Measurements from ENCODE around the gene STRA6. TPM values are rescaled to one million over a fixed set of nuclear protein-coding genes. Genes with fewer than 3 reads are reported as not detected.
A peak's percentile ranks its signal among the peaks of the same experiment; 100 is the strongest.

STRA6 gene
- polyA plus RNA-seq, 1 of the 3 experiments (the other 2 are of a cell fraction), result 27.9 TPM

- Histone ChIP-seq H3K9me2 (no peaks in the 10 kb centered on the region), H3K27ac (ENCODE audit: low read depth in 2 of 2, low read length in 1 of 2) (no peak overlapping the region), H3K4me2 (no peak overlapping the region), H4K20me1 (ENCODE audit: insufficient read depth) (no peaks in the 10 kb centered on the region), H3K9me3 (peaks cover 7% of the 10 kb centered on the region; the same call in 1 of the 2 replicates), H2AFZ (ENCODE audit: low read depth) (no peak overlapping the region), H3K4me1 (ENCODE audit: control insufficient read depth in 1 of 2, insufficient read depth in 2 of 2, low read depth in 1 of 2, low read length in 1 of 2) (peaks cover 3 to 15% of the 10 kb centered on the region in 2 experiments; a peak in 3 of 4 replicates), H3K36me3 (replicated peaks in 1 of 2; ENCODE audit: control insufficient read depth in 1 of 2, insufficient read depth in 2 of 2, low read length in 1 of 2) (no peaks in the 10 kb centered on the region), H3K79me2 (ENCODE audit: insufficient read depth) (no peaks in the 10 kb centered on the region), H3K9ac (no peak overlapping the region), H3K4me3 (ENCODE audit: low read depth in 2 of 2, low read length in 1 of 2) (no peak overlapping the region), H3K27me3 (ENCODE audit: insufficient read depth) (no peaks in the 10 kb centered on the region), H3F3A (replicated peaks; ENCODE audit: insufficient read depth) (no peaks in the 10 kb centered on the region)
- ChIA-PET CTCF (interaction anchor here (1.0 to 2.1 kb wide), 8 partner anchors 13 to 179 kb away, joined by 3 to 12 read pairs (median 6); no protein-coding TSS in a partner anchor), POLR2A (no interaction called here)
- DNase-seq, result no peak
- WGBS (ENCODE audit: low lambda C conversion rate), result 80% methylated on average over 4 of the region's 6 CpGs
- TF ChIP-seq EZH2phosphoT487 (IDR thresholded peaks at IDR 0.05; ENCODE audit: borderline replicate concordance, low read depth), result no peak
- TF ChIP-seq FOSL2 (IDR thresholded peaks at IDR 0.05; ENCODE audit: borderline replicate concordance, low read depth), result no peak
- TF ChIP-seq MXI1 (IDR thresholded peaks at IDR 0.05; ENCODE audit: low read depth, low read length), result no peak
- no peak for TF ChIP-seq CHD2 (IDR thresholded peaks at IDR 0.05; ENCODE audit: low read length, partially characterized antibody)
- no peak for TF ChIP-seq FOXM1 (IDR thresholded peaks at IDR 0.05; ENCODE audit: low read depth)
Measured at GRCh38 chr15:74144153-74144775, 58.3 kb downstream of the STRA6 start.

DNA sequence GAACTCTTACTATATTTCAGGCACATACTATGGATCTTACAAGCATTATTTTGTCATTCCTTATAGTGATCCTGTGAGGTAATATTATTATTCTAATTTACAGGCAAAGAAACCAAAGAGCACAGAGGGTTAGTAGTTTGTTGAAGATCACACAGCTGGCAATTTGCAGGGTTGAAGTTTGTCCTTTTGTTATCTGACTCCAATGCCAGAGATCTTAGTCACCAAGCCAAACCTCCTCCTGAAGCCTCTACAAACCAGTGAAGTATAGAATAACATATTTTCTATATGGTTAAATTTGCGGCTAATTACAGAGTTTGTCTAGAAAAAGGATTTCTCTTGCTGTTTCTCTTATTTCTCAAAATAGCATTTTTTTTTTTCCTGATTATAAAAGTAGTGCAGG lies 61.0 kb downstream of the STRA6 start:
- Histone ChIP-seq H3K9me3 (no peaks in the 10 kb centered on the region), H3K79me2 (ENCODE audit: insufficient read depth) (no peaks in the 10 kb centered on the region), H3K36me3 (replicated peaks in 1 of 2; ENCODE audit: control insufficient read depth in 1 of 2, insufficient read depth in 2 of 2, low read length in 1 of 2) (no peaks in the 10 kb centered on the region), H2AFZ (ENCODE audit: low read depth) (no peak overlapping the region), H3F3A (replicated peaks; ENCODE audit: insufficient read depth) (peaks cover 7% of the 10 kb centered on the region), H3K4me1 (ENCODE audit: control insufficient read depth in 1 of 2, insufficient read depth in 2 of 2, low read depth in 1 of 2, low read length in 1 of 2) (peaks cover 13 to 35% of the 10 kb centered on the region in 2 experiments; a peak in 3 of 4 replicates), H3K27ac (ENCODE audit: low read depth in 2 of 2, low read length in 1 of 2) (no peak overlapping the region), H4K20me1 (ENCODE audit: insufficient read depth) (no peaks in the 10 kb centered on the region), H3K4me2 (no peak overlapping the region), H3K9ac (no peak overlapping the region), H3K4me3 (ENCODE audit: low read depth in 2 of 2, low read length in 1 of 2) (no peak overlapping the region), H3K9me2 (no peaks in the 10 kb centered on the region), H3K27me3 (ENCODE audit: insufficient read depth) (no peaks in the 10 kb centered on the region)
- ChIA-PET POLR2A (no interaction called here), CTCF (interaction anchor here (2.0 kb wide), 1 partner anchor 13 kb away, joined by 7 read pairs; no protein-coding TSS in a partner anchor)
- no peak for DNase-seq
- WGBS (ENCODE audit: low lambda C conversion rate), result 83% methylated on average over 1 of the region's 1 CpG
- no peak for TF ChIP-seq YY1 (IDR thresholded peaks at IDR 0.05; ENCODE audit: low read depth)
- peak; percentile 39; the same call in 1 of the 2 replicates for TF ChIP-seq FOSL2 (IDR thresholded peaks at IDR 0.05; ENCODE audit: borderline replicate concordance, low read depth)
- no peak for TF ChIP-seq CHD2 (IDR thresholded peaks at IDR 0.05; ENCODE audit: low read length, partially characterized antibody)
- no peak for TF ChIP-seq RCOR1 (IDR thresholded peaks at IDR 0.05; ENCODE audit: low read length)
- TF ChIP-seq PBX3 (IDR thresholded peaks at IDR 0.05), result no peak
- no peak for TF ChIP-seq ELF1 (IDR thresholded peaks at IDR 0.05)

- Histone ChIP-seq H3K9me2 (no peaks in the 10 kb centered on the region), H3K9ac (no peak overlapping the region), H3K36me3 (replicated peaks in 1 of 2; ENCODE audit: control insufficient read depth in 1 of 2, insufficient read depth in 2 of 2, low read length in 1 of 2) (no peaks in the 10 kb centered on the region), H3K27ac (ENCODE audit: low read depth in 2 of 2, low read length in 1 of 2) (peak overlapping the region in 1 of 2 experiments; percentile 51; a peak in 2 of 4 replicates), H3K4me1 (ENCODE audit: control insufficient read depth in 1 of 2, insufficient read depth in 2 of 2, low read depth in 1 of 2, low read length in 1 of 2) (peaks cover 13 to 37% of the 10 kb centered on the region in 2 experiments; a peak in 3 of 4 replicates), H3K9me3 (no peaks in the 10 kb centered on the region), H2AFZ (ENCODE audit: low read depth) (no peak overlapping the region), H4K20me1 (ENCODE audit: insufficient read depth) (no peaks in the 10 kb centered on the region), H3K4me2 (no peak overlapping the region), H3K79me2 (ENCODE audit: insufficient read depth) (no peaks in the 10 kb centered on the region), H3K27me3 (ENCODE audit: insufficient read depth) (no peaks in the 10 kb centered on the region), H3K4me3 (ENCODE audit: low read depth in 2 of 2, low read length in 1 of 2) (no peak overlapping the region), H3F3A (replicated peaks; ENCODE audit: insufficient read depth) (peaks cover 7% of the 10 kb centered on the region)
- TF ChIP-seq MXI1 (IDR thresholded peaks at IDR 0.05; ENCODE audit: low read depth, low read length) (no peak), MAX (IDR thresholded peaks at IDR 0.05; ENCODE audit: low read depth) (no peak), USF1 (IDR thresholded peaks at IDR 0.05; ENCODE audit: borderline replicate concordance, low read depth) (no peak), TEAD4 (IDR thresholded peaks at IDR 0.05; ENCODE audit: borderline replicate concordance, insufficient read depth) (no peak), REST (IDR thresholded peaks at IDR 0.05; ENCODE audit: low read depth, low read length) (no peak), TAF1 (IDR thresholded peaks at IDR 0.05; ENCODE audit: borderline replicate concordance, low read depth, low read length) (no peak), POLR2AphosphoS5 (IDR thresholded peaks at IDR 0.05; ENCODE audit: low read depth, low read length) (no peak), MEF2A (IDR thresholded peaks at IDR 0.05; ENCODE audit: borderline replicate concordance, low read depth) (no peak)
- ChIA-PET POLR2A (no interaction called here), CTCF (interaction anchor here (1.1 kb wide), 1 partner anchor 11 kb away, joined by 5 read pairs; no protein-coding TSS in a partner anchor)
- 94% methylated on average over 3 of the region's 4 CpGs for WGBS (ENCODE audit: low lambda C conversion rate)
- no peak for DNase-seq
Measured at GRCh38 chr15:74138642-74139041, 63.9 kb downstream of the STRA6 start.
